Uterus (tissue), 4 donors: ENCODE measurements around the gene NAV2. TPM values are rescaled to one million over a fixed set of nuclear protein-coding genes. Genes with fewer than 3 reads are reported as not detected.

Experiments used
- DNase-seq, 2 donors: peaks; one replicate each; pipeline ENCODE4 v3.0.0-alpha.2; 2019 to 2020
- H3K27ac ChIP-seq, 2 donors: fragments of 200-600 bp; sonication (generic); 1 replicate in 1 of 2; 2 replicates in 1 of 2; pipeline ENCODE4 v1.5.1; 2016 to 2018
- H3K27me3 ChIP-seq, 2 donors: fragments of 200-600 bp; sonication (generic); one replicate each; pipeline ENCODE4 v1.5.1; 2018 to 2019; ENCODE audit warnings: control low read depth in 1 of 2
- H3K36me3 ChIP-seq, 2 donors: fragments of 200-600 bp; sonication (generic); one replicate each; pipeline ENCODE4 v1.5.1; 2019; ENCODE audit warnings: control low read depth in 1 of 2
- H3K4me1 ChIP-seq, 2 donors: fragments of 200-600 bp; sonication (generic); one replicate each; pipeline ENCODE4 v1.5.1; 2018 to 2019; ENCODE audit warnings: control low read depth in 1 of 2
- H3K4me3 ChIP-seq, 2 donors: fragments of 200-600 bp; sonication (generic); 1 replicate in 1 of 2; 2 replicates in 1 of 2; pipeline ENCODE4 v1.5.1; 2018 to 2019; ENCODE audit warnings: mild to moderate bottlenecking in 1 of 2
- H3K9me3 ChIP-seq, 2 donors: fragments of 200-600 bp; sonication (generic); one replicate each; pipeline ENCODE4 v1.5.1; 2019; ENCODE audit warnings: control low read depth in 1 of 2
- POLR2A ChIP-seq, 2 donors: fragments of 450-650 bp; IDR thresholded peaks; one replicate each; pipeline ENCODE4 v1.6.1; 2016; ENCODE audit warnings: antibody characterized with exemption in 2 of 2, mild to moderate bottlenecking in 1 of 2, moderate library complexity in 1 of 2
- intact Hi-C: fragments of 100-400 bp; cut with DNase I; formaldehyde crosslinking; loops from one replicate; pipeline ENCODE4 v1.15.1; 2023; ENCODE audit warnings: low total_unique reads
- total RNA-seq, 4 donors: library from RNA; depleted of rRNA in 3 of 4; stranded (reverse); fragments of >200 nt in 3 of 4; gene quantifications; one replicate each; pipeline versions ENCODE4 v1.1.0 to v1.2.4, GENCODE V29; 2014 to 2023
- TF ChIP-seq, protein P1 (sequence below), 4 experiments: fragments of 200-600 bp in 2 of 4; fragments of 450-650 bp in 2 of 4; sonication (generic) in 2 of 4; IDR thresholded peaks; one replicate each; pipeline ENCODE4 v1.5.1; 2016 to 2019; ENCODE audit warnings: antibody characterized with exemption in 4 of 4, mild to moderate bottlenecking in 2 of 4, moderate library complexity in 1 of 4
- donor health status: DM: yes; HTN: yes; CAD: no.

Gene NAV2
- total RNA-seq, 4 donors from 2014 or later: 2.6 to 31.6 (median 5.7) TPM

DNA sequence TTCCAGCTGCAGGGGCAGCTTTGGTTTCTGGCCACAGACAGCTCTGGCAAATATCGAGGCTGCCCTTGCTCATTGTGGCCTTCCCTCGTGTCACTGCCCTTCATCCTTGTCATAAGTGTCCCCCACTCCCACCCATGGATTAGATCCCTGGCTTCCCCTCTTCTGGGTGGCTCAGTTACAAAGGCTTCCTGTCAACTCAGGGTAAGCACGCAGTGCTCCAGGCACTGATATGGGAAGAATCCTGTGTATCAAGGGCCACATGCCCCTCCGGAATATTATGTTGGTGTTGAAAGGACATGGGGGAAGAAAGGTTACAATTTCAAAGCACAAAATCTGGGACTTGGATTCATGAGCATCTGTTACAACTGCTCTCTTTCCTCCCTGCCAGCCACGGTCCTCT is 319.5 kb downstream of the NAV2 start:
- no peak for TF ChIP-seq POLR2A (IDR thresholded peaks at IDR 0.05)
- TF ChIP-seq, protein P1, sequence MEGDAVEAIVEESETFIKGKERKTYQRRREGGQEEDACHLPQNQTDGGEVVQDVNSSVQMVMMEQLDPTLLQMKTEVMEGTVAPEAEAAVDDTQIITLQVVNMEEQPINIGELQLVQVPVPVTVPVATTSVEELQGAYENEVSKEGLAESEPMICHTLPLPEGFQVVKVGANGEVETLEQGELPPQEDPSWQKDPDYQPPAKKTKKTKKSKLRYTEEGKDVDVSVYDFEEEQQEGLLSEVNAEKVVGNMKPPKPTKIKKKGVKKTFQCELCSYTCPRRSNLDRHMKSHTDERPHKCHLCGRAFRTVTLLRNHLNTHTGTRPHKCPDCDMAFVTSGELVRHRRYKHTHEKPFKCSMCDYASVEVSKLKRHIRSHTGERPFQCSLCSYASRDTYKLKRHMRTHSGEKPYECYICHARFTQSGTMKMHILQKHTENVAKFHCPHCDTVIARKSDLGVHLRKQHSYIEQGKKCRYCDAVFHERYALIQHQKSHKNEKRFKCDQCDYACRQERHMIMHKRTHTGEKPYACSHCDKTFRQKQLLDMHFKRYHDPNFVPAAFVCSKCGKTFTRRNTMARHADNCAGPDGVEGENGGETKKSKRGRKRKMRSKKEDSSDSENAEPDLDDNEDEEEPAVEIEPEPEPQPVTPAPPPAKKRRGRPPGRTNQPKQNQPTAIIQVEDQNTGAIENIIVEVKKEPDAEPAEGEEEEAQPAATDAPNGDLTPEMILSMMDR (IDR thresholded peaks at IDR 0.05): no peak
- H3K27ac ChIP-seq: no peak overlapping the region
- no peaks in the 10 kb centered on the region for H3K36me3 ChIP-seq
- no peaks in the 10 kb centered on the region for H3K27me3 ChIP-seq
- intact Hi-C loops: no loop called here
- H3K4me1 ChIP-seq: no peaks in the 10 kb centered on the region
- no peak overlapping the region for H3K4me3 ChIP-seq
- H3K9me3 ChIP-seq: no peaks in the 10 kb centered on the region
- no peak for DNase-seq

DNA sequence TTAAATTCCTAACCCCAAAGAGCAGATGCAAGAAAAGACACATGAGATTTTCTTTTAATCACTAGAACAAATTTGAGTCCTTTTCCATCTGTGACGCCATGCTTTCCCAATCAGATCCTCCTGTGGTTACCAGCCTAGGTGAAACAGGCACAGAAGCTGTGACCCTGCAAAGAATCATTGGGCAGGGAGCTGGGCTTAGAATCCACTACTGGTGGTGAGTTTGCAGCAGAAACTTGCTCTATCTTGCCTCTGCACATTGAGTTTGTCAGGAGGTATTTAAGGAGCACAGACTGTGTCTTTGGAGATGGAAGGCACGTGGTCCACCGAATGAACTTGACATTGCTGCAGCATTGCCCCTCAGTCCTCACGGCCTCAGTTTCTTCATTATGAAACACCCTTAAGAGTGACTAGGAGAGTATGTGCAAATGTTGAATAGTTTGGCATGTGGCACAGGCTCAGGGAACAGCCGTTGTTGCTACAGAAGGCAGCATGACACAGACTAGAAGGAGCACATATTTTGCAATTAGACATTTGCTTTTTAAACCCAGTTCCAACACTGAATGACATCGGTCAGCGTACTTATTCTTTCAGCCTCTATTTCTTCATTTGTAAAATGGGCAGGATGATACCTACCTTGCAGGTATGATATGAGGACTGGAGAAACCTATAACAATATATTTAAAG is 320.1 kb downstream of the NAV2 start:
- no peaks in the 10 kb centered on the region for H3K9me3 ChIP-seq
- H3K27ac ChIP-seq: no peak overlapping the region
- DNase-seq: no peak
- no peaks in the 10 kb centered on the region for H3K36me3 ChIP-seq
- no peaks in the 10 kb centered on the region for H3K27me3 ChIP-seq
- intact Hi-C loops: no loop called here
- H3K4me1 ChIP-seq: no peaks in the 10 kb centered on the region
- no peak overlapping the region for H3K4me3 ChIP-seq
- no peak for TF ChIP-seq POLR2A (IDR thresholded peaks at IDR 0.05)
- TF ChIP-seq, protein P1 (IDR thresholded peaks at IDR 0.05): no peak

DNA sequence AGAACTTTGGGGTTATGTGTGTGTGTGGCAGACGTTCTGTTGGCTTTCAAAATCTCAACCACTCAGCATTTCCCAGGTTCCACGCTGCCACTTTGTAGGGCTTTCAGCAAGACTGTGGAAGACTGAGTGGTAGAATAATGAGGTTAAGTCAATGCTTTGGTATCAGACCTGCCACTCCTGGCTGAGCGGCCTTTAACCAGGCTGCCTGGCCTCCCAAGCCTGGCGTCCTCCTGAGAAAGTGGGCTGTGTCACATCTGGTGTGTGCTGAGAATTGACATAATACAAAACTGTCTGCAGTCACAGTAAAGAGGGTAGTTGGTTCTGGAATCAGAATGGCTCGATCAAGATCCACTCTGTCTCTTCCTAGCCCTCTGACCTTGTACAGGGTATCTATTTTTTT is 321.2 kb downstream of the NAV2 start:
- intact Hi-C loops: no loop called here
- Histone ChIP-seq H3K9me3 (no peaks in the 10 kb centered on the region), H3K36me3 (no peaks in the 10 kb centered on the region), H3K27me3 (no peaks in the 10 kb centered on the region), H3K4me1 (no peaks in the 10 kb centered on the region), H3K27ac (no peak overlapping the region), H3K4me3 (no peak overlapping the region)
- TF ChIP-seq, protein P1 (IDR thresholded peaks at IDR 0.05): no peak
- TF ChIP-seq POLR2A (IDR thresholded peaks at IDR 0.05): no peak
- no peak for DNase-seq

DNA sequence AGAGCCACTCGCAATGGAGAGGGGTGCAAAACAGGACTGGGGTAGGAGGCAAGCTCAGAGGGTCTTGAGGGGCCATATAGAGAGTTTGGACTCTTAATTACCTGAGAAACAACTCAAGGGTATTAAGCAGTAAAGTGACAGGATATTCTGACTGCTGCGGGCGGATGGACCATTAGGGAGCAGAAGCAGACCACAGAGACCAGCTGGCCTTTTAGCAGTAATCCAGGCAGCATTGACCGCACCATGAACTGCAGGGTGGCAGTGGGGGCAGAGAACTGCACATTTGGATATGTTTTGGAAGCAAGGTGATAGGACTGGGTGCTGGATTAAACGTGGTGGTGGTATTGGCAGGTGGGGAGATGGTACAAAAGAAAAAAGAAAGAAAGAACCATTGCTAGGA is 322.3 kb downstream of the NAV2 start:
- intact Hi-C loops: no loop called here

DNA sequence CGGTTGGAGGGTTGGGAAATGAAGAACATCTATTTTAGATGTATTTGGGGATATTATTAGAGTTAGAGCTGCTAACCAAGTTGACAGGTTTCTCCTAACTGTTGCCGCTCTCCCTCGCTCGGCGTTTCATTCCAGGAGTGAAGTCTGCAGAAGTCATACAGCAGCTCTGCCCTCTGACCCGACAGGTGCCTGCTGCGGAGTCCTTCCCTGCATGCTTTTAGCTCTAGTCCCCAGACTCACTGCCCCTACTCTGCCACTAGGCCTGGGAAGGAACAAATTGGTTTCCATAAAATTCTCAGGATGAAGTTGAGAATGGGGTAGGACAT is 322.7 kb downstream of the NAV2 start:
- Histone ChIP-seq H3K4me3 (no peak overlapping the region), H3K36me3 (no peaks in the 10 kb centered on the region), H3K4me1 (no peaks in the 10 kb centered on the region), H3K27ac (peak overlapping the region; percentile 29 to 75), H3K9me3 (no peaks in the 10 kb centered on the region), H3K27me3 (no peaks in the 10 kb centered on the region)
- intact Hi-C loops: no loop called here
- TF ChIP-seq POLR2A (IDR thresholded peaks at IDR 0.05): no peak
- TF ChIP-seq, protein P1 (IDR thresholded peaks at IDR 0.05): no peak
- DNase-seq: no peak

More for the DNA sequence above, 322.3 kb downstream of the NAV2 start:
- Histone ChIP-seq H3K27me3 (no peaks in the 10 kb centered on the region), H3K36me3 (no peaks in the 10 kb centered on the region), H3K4me3 (no peak overlapping the region), H3K27ac (peak overlapping the region in 1 of 2 donors; percentile 75), H3K9me3 (no peaks in the 10 kb centered on the region), H3K4me1 (no peaks in the 10 kb centered on the region)
- DNase-seq: no peak
- TF ChIP-seq, protein P1 (IDR thresholded peaks at IDR 0.05): no peak
- no peak for TF ChIP-seq POLR2A (IDR thresholded peaks at IDR 0.05)
